Left renal cortex interstitium (tissue), 4 donors: ENCODE results near the gene BUB3. TPM values are rescaled to one million over a fixed set of nuclear protein-coding genes. Genes with fewer than 3 reads are reported as not detected.

ENCODE experiments used
- DNase-seq, 4 donors: peaks; one replicate each; pipeline ENCODE4 v3.0.0-alpha.2; 2013; ENCODE audit warnings: low read depth in 4 of 4, low spot score in 2 of 4, missing footprints in 1 of 4
- polyA plus RNA-seq, 4 donors: library from polyadenylated mRNA; unstranded; fragments of 120-200 nt; gene quantifications; one replicate each; pipeline ENCODE4 v1.2.1, GENCODE V29; 2013; ENCODE audit not compliant: insufficient read length in 4 of 4

Gene BUB3
- polyA plus RNA-seq, result 100 to 1,000 TPM; 118 to 122 (median 120) TPM

- peak; percentile 96 to 99 (median 98) for DNase-seq
Measured at GRCh38 chr10:123154092-123154710, at the start of gene BUB3. Gene BUB3, plus strand, starts transcription at chr10:123154402. Its CDS starts 516 bp downstream, at chr10:123154918.

- DNase-seq, result no peak
Measured at GRCh38 chr10:123109466-123109865, 44.7 kb upstream of the BUB3 start.

- DNase-seq, result no peak
Measured at GRCh38 chr10:123117644-123118417, 36.4 kb upstream of the BUB3 start.

GRCh38 chr10:123119081-123119480 is 35.1 kb upstream of the BUB3 start:
- no peak for DNase-seq

GRCh38 chr10:123126246-123126645 is 28.0 kb upstream of the BUB3 start:
- no peak for DNase-seq

- no peak for DNase-seq
Measured at GRCh38 chr10:123129618-123130271, 24.5 kb upstream of the BUB3 start.

- DNase-seq, result peak in 2 of 4 donors; percentile 69 to 83
Measured at GRCh38 chr10:123132576-123133477, 21.4 kb upstream of the BUB3 start.

- DNase-seq, result no peak
Measured at GRCh38 chr10:123133541-123134342, 20.5 kb upstream of the BUB3 start.

GRCh38 chr10:123134343-123134914 is 19.8 kb upstream of the BUB3 start:
- DNase-seq, result no peak

- DNase-seq, result no peak
Measured at GRCh38 chr10:123134915-123135414, 19.2 kb upstream of the BUB3 start.

- no peak for DNase-seq
Measured at GRCh38 chr10:123135415-123136141, 18.6 kb upstream of the BUB3 start, which contains the start of gene HMX3. Gene HMX3, plus strand, starts transcription at chr10:123135970. Its CDS starts 81 bp downstream, at chr10:123136051.

GRCh38 chr10:123136221-123136805 is 17.9 kb upstream of the BUB3 start:
- DNase-seq, result no peak

GRCh38 chr10:123136806-123137642 is 17.2 kb upstream of the BUB3 start:
- no peak for DNase-seq

GRCh38 chr10:123139165-123139520 is 15.1 kb upstream of the BUB3 start:
- DNase-seq, result no peak

GRCh38 chr10:123139521-123140163 is 14.6 kb upstream of the BUB3 start:
- DNase-seq, result no peak

- no peak for DNase-seq
Measured at GRCh38 chr10:123140164-123140982, 13.8 kb upstream of the BUB3 start.
